ENCODE data around the gene ADAM23.
A peak's percentile ranks its signal among the peaks of the same experiment; 100 is the strongest.

Gene ADAM23

GRCh38 chr2:206563374-206563773 is 120.0 kb downstream of the ADAM23 start:
- DNase-seq (ENCODE audit: low read depth in 2 of 2): no peak

DNA sequence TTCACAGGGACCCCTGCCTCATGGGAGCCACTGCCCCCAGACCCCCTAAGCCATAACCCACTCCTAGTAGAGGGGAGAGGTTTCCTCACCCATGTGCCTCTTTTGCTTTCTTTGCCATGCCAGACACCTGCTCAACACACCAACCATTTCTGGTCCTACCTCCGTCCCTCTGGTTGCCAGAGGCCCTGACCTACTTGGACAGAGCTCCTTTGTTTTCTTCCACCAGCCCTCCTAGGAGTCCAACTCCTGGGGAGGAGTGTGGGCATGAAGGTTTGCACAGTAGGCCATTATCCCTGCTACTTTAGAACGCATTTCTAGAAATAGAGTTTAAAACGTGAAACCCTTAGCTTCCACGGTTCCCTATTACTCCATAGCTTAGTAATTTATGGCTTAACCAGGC is 122.3 kb downstream of the ADAM23 start:
- no peak for DNase-seq (ENCODE audit: low read depth in 2 of 2)

DNA sequence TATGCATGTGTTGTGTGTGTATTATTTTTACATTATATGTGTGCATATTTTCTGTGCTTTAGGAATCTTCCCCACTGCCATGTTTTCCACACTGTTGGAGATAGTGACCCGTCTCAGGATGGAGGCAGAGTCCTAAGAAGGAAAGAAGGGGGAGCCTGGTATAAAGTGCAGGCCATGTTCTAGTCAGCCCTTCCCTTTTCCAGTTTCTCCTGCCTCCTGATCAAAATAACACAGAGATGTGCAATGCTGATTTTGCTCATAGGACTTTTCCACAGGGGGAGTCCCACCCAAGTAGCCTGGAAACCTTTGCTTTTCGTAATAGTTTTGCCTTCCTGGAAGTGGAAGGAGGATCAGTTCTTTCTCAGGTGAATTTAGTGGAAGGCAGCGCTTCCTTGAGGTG is 126.1 kb downstream of the ADAM23 start:
- no peak for DNase-seq (ENCODE audit: low read depth in 2 of 2)

DNA sequence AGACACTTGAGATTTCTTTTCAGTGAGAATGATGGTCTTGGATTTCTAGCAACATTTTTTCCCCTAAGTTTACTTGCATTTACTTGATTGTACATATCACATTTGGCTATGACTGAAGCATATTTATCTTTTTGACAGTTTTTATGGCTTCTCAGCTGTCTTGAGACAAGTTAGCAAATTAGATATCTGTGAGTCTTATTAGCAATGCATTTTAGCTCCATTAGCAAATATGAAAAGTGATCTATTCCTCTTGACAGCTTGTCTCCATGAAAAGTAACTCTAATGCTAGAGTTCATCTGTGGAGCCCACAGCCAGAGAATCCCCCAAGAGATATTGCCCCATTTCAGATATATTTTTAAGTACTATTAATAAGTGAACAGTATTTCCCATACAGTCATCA is 126.9 kb downstream of the ADAM23 start:
- DNase-seq (ENCODE audit: low read depth in 2 of 2): no peak

- no peak for DNase-seq (ENCODE audit: low read depth in 2 of 2)
Measured at GRCh38 chr2:206572725-206573124, 129.4 kb downstream of the ADAM23 start.

DNA sequence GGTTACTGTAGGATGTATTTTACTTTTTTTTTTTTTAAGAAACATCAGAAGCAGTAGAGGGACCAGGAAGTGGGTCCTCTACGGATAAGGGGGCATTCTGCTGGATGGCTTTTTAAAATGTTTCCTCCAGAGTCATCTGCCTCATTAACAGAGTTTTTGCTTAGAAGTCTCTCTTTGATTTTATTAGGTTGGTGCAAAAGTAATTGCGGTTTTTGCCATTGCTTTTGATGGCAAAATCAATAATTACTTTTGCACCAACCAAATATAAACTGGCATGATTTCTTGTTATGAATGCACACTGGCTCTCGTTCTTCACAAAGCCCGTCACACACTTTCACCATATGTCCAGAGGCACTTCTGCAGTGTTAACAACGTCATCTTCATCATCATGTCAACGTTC is 130.5 kb downstream of the ADAM23 start:
- no peak for DNase-seq (ENCODE audit: low read depth in 2 of 2)

GRCh38 chr2:206584323-206585116 is 141.2 kb downstream of the ADAM23 start:
- no peak for DNase-seq (ENCODE audit: low read depth in 2 of 2)

GRCh38 chr2:206585335-206585734 is 142.0 kb downstream of the ADAM23 start:
- peak in 1 of 2 experiments; percentile 8 for DNase-seq (ENCODE audit: low read depth in 2 of 2)

- no peak for DNase-seq (ENCODE audit: low read depth in 2 of 2)
Measured at GRCh38 chr2:206586609-206587008, 143.3 kb downstream of the ADAM23 start.

DNA sequence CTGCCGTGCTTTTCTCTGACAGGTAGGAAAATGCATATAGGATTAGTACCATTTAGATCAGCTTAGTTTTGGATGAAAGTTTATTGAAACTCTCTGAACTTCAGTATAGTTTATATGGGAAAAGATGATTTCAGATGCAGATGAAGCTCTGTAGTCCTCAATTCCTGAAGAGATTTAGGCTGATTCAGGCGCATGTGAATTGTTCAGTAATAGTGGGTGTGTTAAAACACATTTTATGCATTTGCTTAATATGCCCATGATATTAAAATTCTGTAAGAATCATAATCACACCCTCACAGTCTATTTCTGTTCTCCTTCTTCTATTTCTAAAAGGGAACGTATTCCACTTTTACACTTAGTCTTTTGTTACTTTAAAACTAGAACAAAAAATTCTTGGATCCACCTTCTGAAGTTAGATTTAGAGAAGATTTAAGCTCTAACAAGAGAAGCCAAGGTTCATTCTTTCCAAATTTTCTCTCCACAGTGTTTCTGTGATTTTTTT is 154.4 kb downstream of the ADAM23 start:
- no peak for DNase-seq (ENCODE audit: low read depth in 2 of 2)

GRCh38 chr2:206603243-206603642 is 159.9 kb downstream of the ADAM23 start:
- no peak for DNase-seq (ENCODE audit: low read depth in 2 of 2)

DNA sequence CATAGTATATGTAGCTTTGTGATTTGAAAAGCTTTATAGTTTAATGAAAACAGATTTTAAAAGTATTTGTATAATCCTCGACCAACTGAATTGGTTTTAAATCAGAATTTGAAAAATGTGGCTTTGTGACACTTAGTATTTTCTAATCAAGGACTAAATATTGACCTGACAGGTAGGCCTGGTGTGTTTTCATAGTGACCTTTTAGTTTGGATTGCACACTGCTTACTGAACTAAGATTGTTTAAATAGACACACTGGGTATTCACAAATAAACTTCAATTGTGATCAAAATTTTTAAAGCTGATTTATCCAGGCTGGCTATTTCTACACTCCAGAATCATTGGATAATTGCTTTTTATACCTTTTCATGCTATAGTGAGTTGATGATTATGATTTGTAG is 167.1 kb downstream of the ADAM23 start:
- no peak for DNase-seq (ENCODE audit: low read depth in 2 of 2)

GRCh38 chr2:206611191-206611590 is 167.9 kb downstream of the ADAM23 start:
- DNase-seq (ENCODE audit: low read depth in 2 of 2): no peak

DNA sequence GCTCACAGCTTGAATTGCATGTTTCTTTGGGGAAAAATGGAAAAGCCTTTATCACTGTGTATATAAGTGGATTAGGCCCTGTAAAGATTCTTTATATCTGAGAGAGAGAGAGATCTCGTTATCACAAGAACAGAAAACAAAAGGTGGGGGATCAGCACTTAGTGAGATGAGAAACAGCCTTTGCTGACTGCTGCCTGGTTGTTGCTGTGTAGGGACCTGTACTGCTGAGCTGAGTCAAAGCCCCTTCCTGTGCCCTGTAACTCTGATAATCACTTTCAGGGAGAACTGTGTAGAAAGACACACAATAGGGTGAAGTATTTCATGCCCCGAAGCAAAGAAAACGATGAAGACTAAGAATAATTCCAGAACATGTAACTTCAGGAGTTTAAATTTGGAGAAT is 168.4 kb downstream of the ADAM23 start:
- no peak for DNase-seq (ENCODE audit: low read depth in 2 of 2)

DNA sequence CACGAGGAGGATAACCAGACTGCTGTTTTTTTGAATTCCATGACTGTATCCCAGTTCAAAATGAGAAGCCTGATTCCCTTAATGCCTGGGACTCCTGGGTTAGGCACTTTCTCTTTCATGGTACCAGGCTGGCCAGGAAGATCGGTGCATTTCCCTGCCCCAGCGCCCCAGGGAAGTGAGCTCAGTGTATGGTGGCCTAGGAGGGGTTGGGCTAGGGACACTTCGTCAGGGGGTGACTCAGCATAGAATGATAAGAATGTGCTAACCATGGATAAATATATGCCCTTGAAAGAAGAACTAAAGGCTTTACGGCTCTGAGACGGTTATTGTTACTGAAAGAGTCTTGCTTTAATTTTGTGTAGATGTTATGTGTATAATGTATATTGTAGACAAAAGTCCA is 171.5 kb downstream of the ADAM23 start:
- DNase-seq (ENCODE audit: low read depth in 2 of 2): no peak

- no peak for DNase-seq (ENCODE audit: low read depth in 2 of 2)
Measured at GRCh38 chr2:206615417-206616089, 172.2 kb downstream of the ADAM23 start.

GRCh38 chr2:206616151-206616550 is 172.8 kb downstream of the ADAM23 start:
- DNase-seq (ENCODE audit: low read depth in 2 of 2): no peak

DNA sequence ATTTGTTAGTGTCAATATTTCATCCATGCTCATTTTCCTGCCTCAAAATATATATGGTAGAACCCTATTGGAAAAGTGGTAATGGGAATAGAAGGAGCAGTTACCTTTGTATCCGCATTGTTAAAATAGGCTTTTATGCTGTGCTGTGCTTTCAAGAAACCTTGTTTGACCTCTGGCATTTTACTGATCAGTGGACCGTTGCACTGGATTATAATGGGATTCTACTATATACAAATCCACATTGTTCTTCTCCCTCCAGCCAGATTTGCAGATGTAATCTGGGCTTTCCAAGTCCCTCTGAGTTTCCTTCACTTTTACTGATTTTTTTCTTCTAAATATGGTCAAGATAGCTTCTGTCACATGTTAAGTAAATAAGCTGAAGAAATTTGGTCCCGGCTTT is 175.7 kb downstream of the ADAM23 start:
- no peak for DNase-seq (ENCODE audit: low read depth in 2 of 2)

- DNase-seq (ENCODE audit: low read depth in 2 of 2): no peak
Measured at GRCh38 chr2:206626108-206626507, 182.8 kb downstream of the ADAM23 start.

DNA sequence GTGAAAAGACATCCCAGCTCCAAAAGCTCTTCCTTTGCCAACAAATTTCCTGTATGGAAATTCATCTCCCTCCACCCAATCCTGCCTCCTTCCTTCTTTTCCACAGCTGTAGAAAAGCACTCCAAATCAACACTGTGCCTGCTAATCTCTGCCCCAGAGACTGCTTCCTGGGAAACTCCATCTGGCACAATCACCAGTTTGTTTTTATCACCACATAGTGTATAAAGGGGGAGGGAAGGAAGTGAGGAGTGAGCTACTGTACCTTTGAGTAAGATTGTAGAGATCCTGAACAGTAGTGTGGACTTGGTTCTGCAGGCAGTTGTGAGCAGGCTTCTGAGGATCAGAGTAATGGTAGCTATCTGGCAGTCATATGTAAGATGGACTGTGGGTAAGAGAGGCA is 184.3 kb downstream of the ADAM23 start:
- DNase-seq (ENCODE audit: low read depth in 2 of 2): no peak

GRCh38 chr2:206631340-206631739 is 188.0 kb downstream of the ADAM23 start:
- no peak for DNase-seq (ENCODE audit: low read depth in 2 of 2)

- DNase-seq (ENCODE audit: low read depth in 2 of 2): no peak
Measured at GRCh38 chr2:206635015-206635414, 191.7 kb downstream of the ADAM23 start.

- DNase-seq (ENCODE audit: low read depth in 2 of 2): no peak
Measured at GRCh38 chr2:206639636-206640035, 196.3 kb downstream of the ADAM23 start.
